Adipocyte (in vitro differentiated cells): ENCODE data around the gene DPH2.

ENCODE experiments used
- DNase-seq: peaks from one replicate; pipeline ENCODE4 v3.0.0-alpha.2; 2015; ENCODE audit warnings: low read depth
- H3K27me3 ChIP-seq: replicated peaks from 2 replicates; pipeline ENCODE4 v1.7.0; 2013; ENCODE audit warnings: mild to moderate bottlenecking, low read length, moderate library complexity; ENCODE audit not compliant: control insufficient read depth, insufficient read depth
- H3K36me3 ChIP-seq: 2 replicates; pipeline ENCODE4 v1.7.0; 2013; ENCODE audit warnings: low read length, mild to moderate bottlenecking, moderate library complexity; ENCODE audit not compliant: control insufficient read depth, insufficient read depth, severe bottlenecking
- H3K4me1 ChIP-seq: 2 replicates; pipeline ENCODE4 v1.7.0; 2013; ENCODE audit warnings: mild to moderate bottlenecking, low read length, moderate library complexity; ENCODE audit not compliant: control insufficient read depth, insufficient read depth
- H3K4me3 ChIP-seq: 2 replicates; pipeline ENCODE4 v1.7.0; 2013; ENCODE audit warnings: mild to moderate bottlenecking, low read length, moderate library complexity
- H3K9ac ChIP-seq: 2 replicates; pipeline ENCODE4 v1.7.0; 2013; ENCODE audit warnings: mild to moderate bottlenecking, low read length, moderate library complexity
- H3K9me3 ChIP-seq: 2 replicates; pipeline ENCODE4 v1.7.0; 2013; ENCODE audit warnings: mild to moderate bottlenecking, low read length, moderate library complexity; ENCODE audit not compliant: control insufficient read depth

Gene DPH2, protein sequence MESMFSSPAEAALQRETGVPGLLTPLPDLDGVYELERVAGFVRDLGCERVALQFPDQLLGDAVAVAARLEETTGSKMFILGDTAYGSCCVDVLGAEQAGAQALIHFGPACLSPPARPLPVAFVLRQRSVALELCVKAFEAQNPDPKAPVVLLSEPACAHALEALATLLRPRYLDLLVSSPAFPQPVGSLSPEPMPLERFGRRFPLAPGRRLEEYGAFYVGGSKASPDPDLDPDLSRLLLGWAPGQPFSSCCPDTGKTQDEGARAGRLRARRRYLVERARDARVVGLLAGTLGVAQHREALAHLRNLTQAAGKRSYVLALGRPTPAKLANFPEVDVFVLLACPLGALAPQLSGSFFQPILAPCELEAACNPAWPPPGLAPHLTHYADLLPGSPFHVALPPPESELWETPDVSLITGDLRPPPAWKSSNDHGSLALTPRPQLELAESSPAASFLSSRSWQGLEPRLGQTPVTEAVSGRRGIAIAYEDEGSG

DNA sequence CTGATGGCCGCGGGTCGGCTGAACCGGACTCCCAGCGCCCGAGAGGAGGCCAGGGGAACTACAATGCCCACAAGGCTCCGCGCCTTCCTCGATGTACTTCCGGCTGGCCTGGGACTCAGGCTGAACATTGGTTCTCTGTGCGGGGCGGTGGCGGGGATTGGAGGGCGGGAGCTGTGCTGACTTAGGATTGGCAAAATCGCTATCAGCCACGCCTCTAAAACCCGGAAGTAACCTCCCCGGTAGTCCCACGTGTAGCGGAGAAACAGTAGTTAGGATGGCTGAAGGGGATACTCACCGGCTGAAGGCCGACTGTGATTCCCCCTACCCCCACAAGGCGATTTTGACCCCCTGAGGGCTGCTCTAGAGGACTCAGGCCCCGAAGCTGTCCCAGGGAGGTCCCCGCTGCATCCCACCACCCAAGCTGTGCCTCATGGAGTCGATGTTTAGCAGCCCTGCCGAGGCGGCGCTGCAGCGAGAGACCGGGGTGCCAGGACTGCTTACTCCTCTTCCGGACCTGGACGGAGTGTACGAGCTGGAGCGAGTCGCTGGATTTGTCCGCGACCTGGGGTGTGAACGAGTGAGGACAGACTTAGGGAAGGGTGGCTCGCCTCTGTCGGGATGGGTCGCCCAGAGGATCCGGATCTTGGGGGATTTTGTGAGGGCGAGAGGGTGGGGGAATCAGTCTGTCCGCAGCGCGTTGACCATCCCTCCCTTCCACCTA, at the start of gene DPH2:
TSS of gene DPH2 (plus strand) at position 265 of the 721 bp plus-strand sequence. CDS start at position 431, 166 bp downstream.
- Histone ChIP-seq H3K9ac (peak within 1 kb of the TSS; percentile 94), H3K27me3 (no peaks in the 10 kb centered on the region), H3K36me3 (peaks cover 25% of the 10 kb centered on the region), H3K4me3 (peak within 1 kb of the TSS; percentile 99), H3K9me3 (no peaks in the 10 kb centered on the region), H3K4me1 (peaks cover 14% of the 10 kb centered on the region)
- DNase-seq, result peak; percentile 99

DNA sequence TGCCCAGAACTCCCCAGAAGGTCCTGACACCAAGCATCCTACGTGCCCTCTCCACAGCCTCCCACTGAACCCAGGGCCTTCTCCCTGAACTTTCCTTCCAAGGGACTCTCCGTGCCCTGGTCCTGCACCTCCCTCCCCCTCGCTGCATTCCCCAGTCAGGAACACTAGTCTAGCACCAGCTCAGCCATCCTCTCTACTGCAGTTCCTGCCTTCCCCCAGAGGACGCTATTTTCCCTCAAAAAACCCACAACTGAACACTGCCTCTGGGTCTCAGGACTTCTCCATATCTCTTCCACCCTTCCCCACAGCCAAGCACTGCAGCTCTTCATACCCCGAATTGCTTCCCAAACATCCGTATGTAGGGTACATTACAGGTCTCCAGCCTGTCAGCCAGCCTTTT, 48.8 kb upstream of the DPH2 start:
- Histone ChIP-seq H3K36me3 (peaks cover 5% of the 10 kb centered on the region), H3K4me3 (no peak overlapping the region), H3K9ac (no peak overlapping the region), H3K27me3 (no peaks in the 10 kb centered on the region), H3K9me3 (no peaks in the 10 kb centered on the region), H3K4me1 (no peaks in the 10 kb centered on the region)
- DNase-seq, result no peak

DNA sequence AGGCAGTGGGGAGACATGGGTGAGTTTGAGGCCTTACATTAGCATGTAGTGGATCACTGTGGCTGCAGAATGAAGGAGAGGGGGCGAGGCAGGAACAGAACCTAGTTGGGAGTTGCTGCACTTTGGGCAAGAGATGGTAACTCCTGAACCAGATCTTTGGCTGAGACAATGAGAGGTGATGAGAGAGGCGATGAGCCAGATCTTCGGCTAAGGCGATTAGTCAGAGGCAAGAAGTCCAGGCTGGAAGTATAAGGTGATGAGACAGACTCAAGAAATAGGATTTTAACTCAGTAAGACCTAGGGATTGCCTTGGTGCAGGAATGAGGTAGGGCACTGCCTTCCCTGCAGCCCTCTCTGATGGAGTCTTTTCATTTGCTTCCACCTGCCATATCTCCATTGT, 45.3 kb upstream of the DPH2 start:
- no peak overlapping the region for H3K9ac ChIP-seq
- no peaks in the 10 kb centered on the region for H3K27me3 ChIP-seq
- no peaks in the 10 kb centered on the region for H3K4me1 ChIP-seq
- peaks cover 5% of the 10 kb centered on the region for H3K36me3 ChIP-seq
- H3K9me3 ChIP-seq, result no peaks in the 10 kb centered on the region
- no peak overlapping the region for H3K4me3 ChIP-seq
- DNase-seq, result no peak

DNA sequence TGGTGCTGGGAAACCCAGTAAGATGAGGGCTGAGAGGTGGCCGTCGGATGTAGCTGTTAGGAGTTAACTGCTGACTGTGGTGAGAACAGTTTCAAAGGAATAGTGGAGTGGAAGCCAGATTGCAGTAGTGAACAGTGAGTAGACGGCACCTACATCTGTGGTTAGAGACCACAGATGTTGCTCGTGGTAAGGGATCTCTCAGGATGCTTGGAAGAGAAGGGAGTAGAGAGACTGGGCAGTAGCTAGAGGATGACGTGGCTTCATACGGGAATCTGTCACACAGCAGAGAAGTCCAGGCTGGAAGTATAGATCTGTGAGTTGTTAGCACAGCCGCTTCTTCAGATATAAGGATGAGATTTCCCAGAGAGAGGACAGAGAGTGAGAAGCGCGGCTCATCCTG, 44.0 kb upstream of the DPH2 start:
- Histone ChIP-seq H3K36me3 (peaks cover 5% of the 10 kb centered on the region), H3K9ac (no peak overlapping the region), H3K27me3 (no peaks in the 10 kb centered on the region), H3K4me1 (no peaks in the 10 kb centered on the region), H3K9me3 (no peaks in the 10 kb centered on the region), H3K4me3 (no peak overlapping the region)
- no peak for DNase-seq

DNA sequence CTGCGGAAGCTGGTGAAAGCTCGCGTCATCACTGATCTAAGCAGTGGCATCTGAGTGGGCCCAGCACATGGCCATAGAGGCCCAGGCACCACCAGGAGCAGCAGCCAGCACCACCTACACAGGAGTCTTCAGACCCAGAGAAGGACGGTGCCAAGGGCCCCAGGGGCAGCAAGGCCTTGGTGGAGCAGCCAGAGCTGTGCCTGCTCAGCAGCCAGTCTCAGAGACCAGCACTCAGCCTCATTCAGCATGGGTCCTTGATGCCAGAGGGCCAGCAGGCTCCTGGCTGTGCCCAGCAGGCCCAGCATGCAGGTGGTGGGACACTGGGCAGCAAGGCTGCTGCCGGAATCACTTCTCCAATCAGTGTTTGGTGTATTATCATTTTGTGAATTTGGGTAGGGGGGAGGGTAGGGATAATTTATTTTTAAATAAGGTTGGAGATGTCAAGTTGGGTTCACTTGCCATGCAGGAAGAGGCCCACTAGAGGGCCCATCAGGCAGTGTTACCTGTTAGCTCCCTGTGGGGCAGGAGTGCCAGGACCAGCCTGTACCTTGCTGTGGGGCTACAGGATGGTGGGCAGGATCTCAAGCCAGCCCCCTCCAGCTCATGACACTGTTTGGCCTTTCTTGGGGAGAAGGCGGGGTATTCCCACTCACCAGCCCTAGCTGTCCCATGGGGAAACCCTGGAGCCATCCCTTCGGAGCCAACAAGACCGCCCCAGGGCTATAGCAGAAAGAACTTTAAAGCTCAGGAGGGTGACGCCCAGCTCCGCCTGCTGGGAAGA, 39.5 kb upstream of the DPH2 start:
- Histone ChIP-seq H3K9me3 (no peaks in the 10 kb centered on the region), H3K4me3 (no peak overlapping the region), H3K36me3 (peaks cover 5% of the 10 kb centered on the region), H3K27me3 (no peaks in the 10 kb centered on the region), H3K4me1 (peaks cover 6% of the 10 kb centered on the region), H3K9ac (no peak overlapping the region)
- DNase-seq, result no peak

DNA sequence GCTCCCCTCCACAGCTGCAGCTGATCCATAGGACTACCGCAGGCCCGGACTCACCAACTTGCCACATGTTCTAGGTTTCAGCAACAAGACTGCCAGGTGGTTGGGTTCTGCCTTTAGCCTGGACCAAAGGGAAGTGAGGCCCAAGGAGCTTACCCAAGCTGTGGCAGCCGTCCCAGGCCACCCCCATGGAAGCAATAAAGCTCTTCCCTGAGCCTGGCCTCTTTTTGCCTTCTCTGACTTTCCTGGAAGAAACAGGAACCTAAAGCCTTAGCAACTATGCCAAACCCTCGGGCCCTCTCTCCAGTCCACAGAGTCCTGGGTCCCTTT, 38.9 kb upstream of the DPH2 start:
- Histone ChIP-seq H3K9ac (no peak overlapping the region), H3K27me3 (peaks cover 3% of the 10 kb centered on the region), H3K9me3 (no peaks in the 10 kb centered on the region), H3K4me3 (no peak overlapping the region), H3K36me3 (no peaks in the 10 kb centered on the region), H3K4me1 (peaks cover 6% of the 10 kb centered on the region)
- no peak for DNase-seq

DNA sequence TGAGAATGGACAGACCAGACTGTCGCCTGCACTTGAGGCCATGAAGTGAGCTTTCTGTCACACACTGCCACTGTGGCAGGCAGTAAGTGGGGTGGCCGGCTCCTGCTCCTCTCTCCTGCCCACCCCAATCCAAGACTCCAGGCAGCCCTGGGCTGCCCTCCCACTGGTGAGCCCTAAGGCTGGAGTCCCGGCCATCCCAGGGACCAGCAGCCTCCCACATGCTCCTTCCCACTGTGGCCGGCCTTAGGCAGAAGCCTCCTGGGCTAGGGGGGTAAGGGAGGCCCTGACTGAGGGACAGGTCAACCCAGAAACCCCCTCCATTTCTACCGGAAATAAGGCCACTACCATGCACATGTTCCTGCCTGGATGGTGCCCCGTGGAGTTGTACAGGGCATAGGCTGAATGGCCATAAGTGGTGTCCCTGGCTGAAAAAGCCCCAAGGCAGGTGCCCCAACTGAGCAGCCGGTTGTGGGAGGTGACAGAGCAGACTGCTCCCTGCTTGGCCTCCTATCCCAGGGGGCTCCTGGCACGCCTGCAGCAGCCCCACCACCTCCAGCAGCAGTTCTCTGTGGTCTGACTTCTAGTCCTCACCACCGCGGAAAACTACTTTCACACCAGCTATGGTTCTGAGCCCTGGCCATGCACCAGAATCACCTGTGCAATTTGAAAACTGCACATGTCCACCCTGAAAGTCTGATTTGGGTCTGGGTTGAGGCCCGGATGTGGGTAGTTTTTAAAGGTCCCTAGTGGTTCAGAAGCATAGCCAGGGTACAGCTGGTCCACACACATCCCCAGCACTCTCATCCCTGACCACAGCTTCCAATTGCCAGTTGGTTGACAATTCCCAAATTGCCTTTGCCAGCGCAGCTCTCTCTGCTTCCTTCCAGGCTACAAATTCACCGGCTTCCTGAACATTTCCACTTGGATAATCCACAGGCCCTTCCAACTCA, 37.8 kb upstream of the DPH2 start:
- peaks cover 6% of the 10 kb centered on the region for H3K4me1 ChIP-seq
- H3K27me3 ChIP-seq, result peaks cover 8% of the 10 kb centered on the region
- no peak for DNase-seq
- no peak overlapping the region for H3K9ac ChIP-seq
- no peak overlapping the region for H3K4me3 ChIP-seq
- no peaks in the 10 kb centered on the region for H3K9me3 ChIP-seq
- no peaks in the 10 kb centered on the region for H3K36me3 ChIP-seq

DNA sequence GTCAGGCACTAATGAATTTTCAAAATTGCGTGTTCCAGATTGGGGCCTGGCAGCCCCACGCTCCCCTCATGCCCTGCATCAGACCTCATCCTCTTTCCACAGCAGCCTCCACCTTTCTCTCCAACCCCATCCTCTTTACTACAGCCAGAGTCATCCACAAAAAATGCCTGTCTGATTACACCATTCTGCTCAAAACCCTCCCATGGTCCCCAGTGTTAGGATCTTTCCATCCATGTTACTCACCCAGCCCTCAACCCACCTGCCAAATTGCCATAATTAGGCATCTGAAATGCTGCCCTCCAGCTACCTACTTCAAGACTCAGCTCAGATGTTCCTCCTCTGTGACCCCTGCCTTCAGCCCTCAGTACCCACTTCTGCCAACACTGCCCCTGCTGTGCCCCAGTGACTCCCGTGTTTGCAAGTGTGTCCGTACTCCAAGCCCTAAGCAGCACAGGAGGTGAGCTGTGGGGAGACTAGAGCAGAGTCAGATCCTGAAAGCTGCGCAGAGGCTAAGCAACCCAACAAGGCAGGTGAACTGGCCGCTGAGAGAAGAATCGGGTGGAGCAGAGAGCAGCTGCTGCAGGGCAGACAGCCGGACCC, 36.9 kb upstream of the DPH2 start:
- Histone ChIP-seq H3K4me3 (peak overlapping the region; percentile 58), H3K9ac (no peak overlapping the region), H3K9me3 (no peaks in the 10 kb centered on the region), H3K36me3 (no peaks in the 10 kb centered on the region), H3K27me3 (peaks cover 17% of the 10 kb centered on the region), H3K4me1 (peaks cover 6% of the 10 kb centered on the region)
- DNase-seq, result peak; percentile 58

DNA sequence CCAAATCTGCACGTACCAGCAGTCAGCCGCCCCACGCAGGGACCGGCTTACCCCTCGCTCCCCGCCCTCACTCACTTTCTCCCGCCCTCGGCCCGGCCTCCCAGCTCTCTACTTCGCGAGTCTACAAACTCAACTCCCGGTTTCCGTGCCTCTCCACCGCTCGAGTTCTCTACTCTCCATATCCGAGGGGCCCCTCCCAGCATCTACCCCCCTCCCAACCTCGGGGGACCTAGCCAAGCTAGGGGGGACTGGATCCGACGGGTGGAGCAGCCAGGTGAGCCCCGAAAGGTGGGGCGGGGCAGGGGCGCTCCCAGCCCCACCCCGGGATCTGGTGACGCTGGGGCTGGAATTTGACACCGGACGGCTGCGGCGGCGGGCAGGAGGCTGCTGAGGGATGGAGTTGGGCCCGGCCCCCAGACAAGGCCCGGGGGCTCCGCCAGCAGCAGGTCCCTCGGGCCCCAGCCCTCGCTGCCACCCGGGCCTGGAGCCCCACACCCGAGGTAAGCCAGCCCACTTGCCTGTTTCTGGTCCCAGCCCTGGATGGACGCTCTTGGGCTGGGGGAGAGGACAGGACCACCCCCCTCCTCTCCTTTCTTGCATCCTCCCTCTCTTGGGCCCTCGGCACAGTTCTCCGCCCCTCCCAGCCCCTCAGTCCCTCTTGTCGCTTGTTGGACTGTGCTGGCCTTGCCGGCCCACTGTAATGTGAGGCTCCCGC, 36.3 kb upstream of the DPH2 start, which contains the start of gene ARTN:
TSS of gene ARTN (plus strand) at position 416 of the 715 bp plus-strand sequence. CDS start 1,856 bp downstream, outside the sequence.
- Histone ChIP-seq H3K27me3 (peaks cover 22% of the 10 kb centered on the region), H3K36me3 (no peaks in the 10 kb centered on the region), H3K9ac (no peak within 1 kb of the TSS), H3K4me1 (peaks cover 6% of the 10 kb centered on the region), H3K9me3 (no peaks in the 10 kb centered on the region), H3K4me3 (peak within 1 kb of the TSS; percentile 58)
- peak; percentile 54 for DNase-seq
